DND-41 (cell line): ENCODE results near the gene TFR2.
A peak's percentile ranks its signal among the peaks of the same experiment; 100 is the strongest.

Experiments
- ATAC-seq: fragments of 200-7000 bp; cut with Tn5 transposase; 3 replicates; pipeline ENCODE4 v1.9.1; 2021; ENCODE audit warnings: low read depth; ENCODE audit not compliant: insufficient read depth
- DNase-seq: peaks from one replicate; pipeline ENCODE4 v3.0.0-alpha.2; 2020
- H2AFZ ChIP-seq: 2 replicates; pipeline ENCODE4 v1.6.0; 2012; ENCODE audit warnings: low read depth, low read length
- H3K27ac ChIP-seq: 2 replicates; pipeline ENCODE4 v1.5.1; 2012; ENCODE audit warnings: low read length, inconsistent platforms
- H3K27me3 ChIP-seq: fragments of 200-600 bp; sonication (generic); 2 replicates; pipeline ENCODE4 v1.6.0; 2012; ENCODE audit warnings: low read length, mild to moderate bottlenecking, inconsistent platforms; ENCODE audit not compliant: insufficient read depth, poor library complexity
- H3K36me3 ChIP-seq: 2 replicates; pipeline ENCODE4 v1.5.1; 2012; ENCODE audit warnings: low read length, inconsistent platforms; ENCODE audit not compliant: insufficient read depth
- H3K4me1 ChIP-seq: 2 replicates; pipeline ENCODE4 v1.5.1; 2012; ENCODE audit warnings: mild to moderate bottlenecking, low read length; ENCODE audit not compliant: insufficient read depth
- H3K4me2 ChIP-seq: 2 replicates; pipeline ENCODE4 v1.6.0; 2012; ENCODE audit warnings: mild to moderate bottlenecking, moderate library complexity, low read length, inconsistent platforms; ENCODE audit not compliant: insufficient read depth
- H3K4me3 ChIP-seq, 2 experiments: fragments of 200-600 bp in 1 of 2; shearing (Covaris generic) in 1 of 2; 2 replicates each; pipeline ENCODE4 v1.5.1; 2012 to 2016; ENCODE audit warnings: inconsistent platforms in 2 of 2, low read length in 2 of 2, mild to moderate bottlenecking in 2 of 2, low read depth in 1 of 2, moderate library complexity in 1 of 2
- H3K79me2 ChIP-seq: 2 replicates; pipeline ENCODE4 v1.6.0; 2012; ENCODE audit warnings: low read length, inconsistent platforms; ENCODE audit not compliant: insufficient read depth
- H3K9ac ChIP-seq: 2 replicates; pipeline ENCODE4 v1.6.0; 2012; ENCODE audit warnings: low read depth, mild to moderate bottlenecking, inconsistent platforms, low read length, moderate library complexity
- H3K9me3 ChIP-seq: 2 replicates; pipeline ENCODE4 v1.5.1; 2012; ENCODE audit warnings: low read length, moderate library complexity, mild to moderate bottlenecking, inconsistent platforms; ENCODE audit not compliant: insufficient read depth, severe bottlenecking
- H4K20me1 ChIP-seq: 2 replicates; pipeline ENCODE4 v1.6.0; 2012; ENCODE audit warnings: low read length; ENCODE audit not compliant: insufficient read depth
- CTCF ChIP-seq: IDR thresholded peaks from 2 replicates; pipeline ENCODE4 v1.5.1; 2012; ENCODE audit warnings: borderline replicate concordance, low read length, moderate library complexity, mild to moderate bottlenecking; ENCODE audit not compliant: poor library complexity, severe bottlenecking; ENCODE audit errors: extremely low read depth
- EZH2 ChIP-seq: IDR thresholded peaks from 3 replicates; pipeline ENCODE4 v1.6.1; 2012; ENCODE audit warnings: borderline replicate concordance, low read depth, mild to moderate bottlenecking, moderate library complexity, low read length, inconsistent platforms; ENCODE audit not compliant: severe bottlenecking

TFR2 gene

GRCh38 chr7:100627238-100627549 is 14.2 kb downstream of the TFR2 start:
- Histone ChIP-seq H3K9me3 (no peaks in the 10 kb centered on the region), H2AFZ (peak overlapping the region; percentile 88), H3K36me3 (no peaks in the 10 kb centered on the region), H3K27me3 (no peaks in the 10 kb centered on the region), H3K4me2 (peak overlapping the region; percentile 94), H3K4me1 (peaks cover 18% of the 10 kb centered on the region), H4K20me1 (no peaks in the 10 kb centered on the region), H3K27ac (peak overlapping the region; percentile 76), H3K9ac (peak overlapping the region; percentile 69), H3K79me2 (no peaks in the 10 kb centered on the region), H3K4me3 (peak overlapping the region; percentile 9 to 65; a peak in 3 of 4 replicates)
- TF ChIP-seq EZH2 = no peak
- no peak for DNase-seq
- no peak for ATAC-seq

- DNase-seq (peak; percentile 93), ATAC-seq (peak; percentile 96)
- Histone ChIP-seq H3K27me3 (no peaks in the 10 kb centered on the region), H3K27ac (peak overlapping the region; percentile 76), H3K9me3 (no peaks in the 10 kb centered on the region), H4K20me1 (no peaks in the 10 kb centered on the region), H3K9ac (peak overlapping the region; percentile 69), H3K36me3 (no peaks in the 10 kb centered on the region), H3K79me2 (no peaks in the 10 kb centered on the region), H2AFZ (peak overlapping the region; percentile 96), H3K4me2 (peak overlapping the region; percentile 94), H3K4me1 (peaks cover 18% of the 10 kb centered on the region), H3K4me3 (peak overlapping the region; percentile 9 to 65; a peak in 3 of 4 replicates)
- no peak for TF ChIP-seq CTCF
- no peak for TF ChIP-seq EZH2
These were observed 14.7 kb downstream of the TFR2 start for GRCh38 chr7:100626530-100627237.

GRCh38 chr7:100626055-100626454 is 15.3 kb downstream of the TFR2 start:
- Histone ChIP-seq H2AFZ (peak overlapping the region; percentile 96), H3K9me3 (no peaks in the 10 kb centered on the region), H3K36me3 (no peaks in the 10 kb centered on the region), H3K4me3 (peak overlapping the region; percentile 5 to 65; a peak in 2 of 4 replicates), H3K27me3 (no peaks in the 10 kb centered on the region), H3K4me2 (peak overlapping the region; percentile 94), H3K4me1 (peaks cover 18% of the 10 kb centered on the region), H3K27ac (0 out of 2 replicates have a peak overlapping the region, but pooled peaks have one; percentile 19), H4K20me1 (no peaks in the 10 kb centered on the region), H3K9ac (peak overlapping the region; percentile 69; the same call in 1 of the 2 replicates), H3K79me2 (no peaks in the 10 kb centered on the region)
- DNase-seq = no peak
- TF ChIP-seq CTCF (no peak), EZH2 (no peak)
- ATAC-seq = no peak

GRCh38 chr7:100623951-100624824 is 17.2 kb downstream of the TFR2 start:
- TF ChIP-seq CTCF (no peak), EZH2 (no peak)
- Histone ChIP-seq H3K9me3 (no peaks in the 10 kb centered on the region), H3K4me1 (peaks cover 18% of the 10 kb centered on the region), H3K36me3 (no peaks in the 10 kb centered on the region), H3K4me2 (no peak overlapping the region), H2AFZ (no peak overlapping the region), H3K9ac (no peak overlapping the region), H3K4me3 (no peak overlapping the region), H3K79me2 (no peaks in the 10 kb centered on the region), H3K27me3 (no peaks in the 10 kb centered on the region), H4K20me1 (no peaks in the 10 kb centered on the region), H3K27ac (no peak overlapping the region)
- no peak for DNase-seq
- no peak for ATAC-seq
